Breast epithelium (tissue), 3 donors: ENCODE measurements around the gene PCDHA3.
"Not testable (repeated sequence)": the region's sequence is repeated elsewhere in the genome, so short reads cannot be mapped to it uniquely, and the experiment has no call there.

Experiments used
- POLR2A ChIP-seq: fragments of 450-650 bp; IDR thresholded peaks from one replicate; pipeline ENCODE4 v1.6.1; 2016; ENCODE audit warnings: antibody characterized with exemption, mild to moderate bottlenecking, moderate library complexity
- TF ChIP-seq, protein P1 (sequence below), 3 donors: fragments of 450-650 bp; IDR thresholded peaks; one replicate each; pipeline ENCODE4 v1.5.1; 2016 to 2017; ENCODE audit warnings: antibody characterized with exemption in 3 of 3, mild to moderate bottlenecking in 3 of 3, moderate library complexity in 3 of 3

DNA sequence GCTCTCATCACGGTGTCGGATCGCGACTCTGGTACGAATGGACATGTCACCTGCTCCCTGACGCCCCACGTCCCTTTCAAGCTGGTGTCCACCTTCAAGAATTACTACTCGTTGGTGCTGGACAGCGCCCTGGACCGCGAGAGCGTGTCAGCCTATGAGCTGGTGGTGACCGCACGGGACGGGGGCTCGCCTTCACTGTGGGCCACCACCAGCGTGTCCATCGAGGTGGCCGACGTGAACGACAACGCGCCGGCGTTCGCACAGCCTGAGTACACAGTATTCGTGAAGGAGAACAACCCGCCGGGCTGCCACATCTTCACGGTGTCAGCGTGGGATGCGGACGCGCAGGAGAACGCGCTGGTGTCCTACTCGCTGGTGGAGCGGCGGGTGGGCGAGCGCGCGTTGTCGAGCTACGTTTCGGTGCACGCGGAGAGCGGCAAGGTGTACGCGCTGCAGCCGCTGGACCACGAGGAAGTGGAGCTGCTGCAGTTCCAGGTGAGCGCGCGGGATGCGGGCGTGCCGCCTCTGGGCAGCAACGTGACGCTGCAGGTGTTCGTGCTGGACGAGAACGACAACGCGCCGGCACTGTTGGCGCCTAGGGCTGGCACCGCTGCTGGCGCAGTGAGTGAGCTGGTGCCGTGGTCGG lies 4.7 kb upstream of the PCDHA3 start:
- TF ChIP-seq, protein P1, sequence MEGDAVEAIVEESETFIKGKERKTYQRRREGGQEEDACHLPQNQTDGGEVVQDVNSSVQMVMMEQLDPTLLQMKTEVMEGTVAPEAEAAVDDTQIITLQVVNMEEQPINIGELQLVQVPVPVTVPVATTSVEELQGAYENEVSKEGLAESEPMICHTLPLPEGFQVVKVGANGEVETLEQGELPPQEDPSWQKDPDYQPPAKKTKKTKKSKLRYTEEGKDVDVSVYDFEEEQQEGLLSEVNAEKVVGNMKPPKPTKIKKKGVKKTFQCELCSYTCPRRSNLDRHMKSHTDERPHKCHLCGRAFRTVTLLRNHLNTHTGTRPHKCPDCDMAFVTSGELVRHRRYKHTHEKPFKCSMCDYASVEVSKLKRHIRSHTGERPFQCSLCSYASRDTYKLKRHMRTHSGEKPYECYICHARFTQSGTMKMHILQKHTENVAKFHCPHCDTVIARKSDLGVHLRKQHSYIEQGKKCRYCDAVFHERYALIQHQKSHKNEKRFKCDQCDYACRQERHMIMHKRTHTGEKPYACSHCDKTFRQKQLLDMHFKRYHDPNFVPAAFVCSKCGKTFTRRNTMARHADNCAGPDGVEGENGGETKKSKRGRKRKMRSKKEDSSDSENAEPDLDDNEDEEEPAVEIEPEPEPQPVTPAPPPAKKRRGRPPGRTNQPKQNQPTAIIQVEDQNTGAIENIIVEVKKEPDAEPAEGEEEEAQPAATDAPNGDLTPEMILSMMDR (IDR thresholded peaks at IDR 0.05): not testable (repeated sequence)
- TF ChIP-seq POLR2A: not testable (repeated sequence)
